Pulmonary artery endothelial cell (primary cell): Measurements from ENCODE around the gene CDHR2. TPM values are rescaled to one million over a fixed set of nuclear protein-coding genes. Genes with fewer than 3 reads are reported as not detected.
"Not testable (repeated sequence)": the region's sequence is repeated elsewhere in the genome, so short reads cannot be mapped to it uniquely, and the experiment has no call there.

Experiments used
- DNase-seq: peaks from one replicate; pipeline ENCODE4 v3.0.0-alpha.2; 2011; ENCODE audit warnings: low read depth, low spot score
- total RNA-seq: library from RNA; depleted of rRNA; stranded (reverse); fragments of >200 nt; gene quantifications from 2 replicates; pipeline ENCODE4 v1.2.3, GENCODE V29; 2014

CDHR2 gene
- total RNA-seq, 1 donor from 2014 or later, result not detected

GRCh38 chr5:176541338-176542134, 7.6 kb upstream of the CDHR2 start:
- DNase-seq, result no peak

GRCh38 chr5:176542135-176542595, 7.0 kb upstream of the CDHR2 start:
- no peak for DNase-seq

GRCh38 chr5:176542596-176543427, 6.3 kb upstream of the CDHR2 start:
- DNase-seq, result no peak

- no peak for DNase-seq
These were observed 5.5 kb upstream of the CDHR2 start for GRCh38 chr5:176543428-176544182.

GRCh38 chr5:176545388-176545736, 3.8 kb upstream of the CDHR2 start:
- DNase-seq, result no peak

GRCh38 chr5:176545737-176546509, 3.2 kb upstream of the CDHR2 start:
- no peak for DNase-seq

GRCh38 chr5:176547802-176548201, 1.3 kb upstream of the CDHR2 start:
- DNase-seq, result no peak

- DNase-seq, result no peak
These were observed 729 bp downstream of the CDHR2 start for GRCh38 chr5:176549871-176550270.

- no peak for DNase-seq
These were observed 1.2 kb downstream of the CDHR2 start for GRCh38 chr5:176550275-176550831.

GRCh38 chr5:176550937-176551336, 1.8 kb downstream of the CDHR2 start:
- DNase-seq, result not testable (repeated sequence)

- DNase-seq, result no peak
These were observed 3.3 kb downstream of the CDHR2 start for GRCh38 chr5:176552332-176552869.

GRCh38 chr5:176553260-176554085, 4.3 kb downstream of the CDHR2 start:
- no peak for DNase-seq

- no peak for DNase-seq
These were observed 8.7 kb downstream of the CDHR2 start for GRCh38 chr5:176557846-176558245.

- no peak for DNase-seq
These were observed 10.5 kb downstream of the CDHR2 start for GRCh38 chr5:176559683-176560082.

GRCh38 chr5:176560364-176560763, 11.2 kb downstream of the CDHR2 start:
- no peak for DNase-seq

- no peak for DNase-seq
These were observed 12.1 kb downstream of the CDHR2 start for GRCh38 chr5:176561259-176561658.

GRCh38 chr5:176562189-176562588, 13.0 kb downstream of the CDHR2 start:
- DNase-seq, result no peak

GRCh38 chr5:176564002-176564401, 14.9 kb downstream of the CDHR2 start:
- no peak for DNase-seq

GRCh38 chr5:176565760-176566288, 16.7 kb downstream of the CDHR2 start:
- DNase-seq, result no peak
